HG02763 (cell line): ENCODE measurements around the gene TBX21.
"Not testable (repeated sequence)": the region's sequence is repeated elsewhere in the genome, so short reads cannot be mapped to it uniquely, and the experiment has no call there.

Source experiments
- ATAC-seq: cut with Tn5 transposase; IDR thresholded peaks from one replicate; pipeline ENCODE4 v1.9.1; 2021; ENCODE audit warnings: mild to moderate bottlenecking, moderate library complexity; ENCODE audit not compliant: unreplicated experiment

The TBX21 gene

DNA sequence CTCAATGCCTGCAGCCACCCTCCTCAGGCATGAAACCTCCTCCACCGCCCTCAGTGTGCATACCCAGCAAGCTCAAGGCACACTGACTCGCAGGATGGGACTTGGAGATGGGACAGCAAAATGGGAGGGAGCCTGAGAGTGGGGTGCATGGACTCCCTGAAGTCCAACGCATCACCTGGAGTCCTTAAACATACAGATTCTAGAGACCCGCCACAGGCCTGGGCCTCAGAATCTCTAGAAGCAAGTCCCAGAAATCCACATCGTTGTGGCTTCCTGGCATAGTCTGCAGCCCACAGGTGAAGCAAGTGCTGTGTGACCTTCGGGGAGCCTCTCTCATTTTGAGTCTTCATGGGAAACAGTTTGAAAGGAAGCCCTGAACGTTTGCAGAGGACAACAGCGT lies 3.6 kb upstream of the TBX21 start:
- ATAC-seq = no peak

DNA sequence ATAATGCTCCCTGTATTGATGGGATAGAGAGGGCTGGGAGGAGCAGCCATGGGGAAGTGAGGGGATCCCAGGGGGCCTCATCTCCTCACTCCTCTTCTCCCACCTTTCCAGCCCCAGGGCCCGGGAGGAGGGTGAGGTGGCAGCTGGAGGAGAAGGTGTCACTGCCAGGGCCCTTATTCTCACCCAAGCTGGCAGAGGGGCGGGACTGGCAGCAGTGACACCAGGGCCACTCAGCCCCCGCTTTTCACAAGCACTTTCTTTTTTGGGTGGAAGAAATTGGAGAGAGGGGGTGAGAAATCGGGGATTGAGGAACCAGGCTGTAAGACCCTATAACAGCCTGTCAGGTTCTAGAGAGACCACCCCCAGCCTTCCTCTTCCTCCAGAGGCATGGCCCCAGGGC lies 2.4 kb upstream of the TBX21 start:
- ATAC-seq = no peak

DNA sequence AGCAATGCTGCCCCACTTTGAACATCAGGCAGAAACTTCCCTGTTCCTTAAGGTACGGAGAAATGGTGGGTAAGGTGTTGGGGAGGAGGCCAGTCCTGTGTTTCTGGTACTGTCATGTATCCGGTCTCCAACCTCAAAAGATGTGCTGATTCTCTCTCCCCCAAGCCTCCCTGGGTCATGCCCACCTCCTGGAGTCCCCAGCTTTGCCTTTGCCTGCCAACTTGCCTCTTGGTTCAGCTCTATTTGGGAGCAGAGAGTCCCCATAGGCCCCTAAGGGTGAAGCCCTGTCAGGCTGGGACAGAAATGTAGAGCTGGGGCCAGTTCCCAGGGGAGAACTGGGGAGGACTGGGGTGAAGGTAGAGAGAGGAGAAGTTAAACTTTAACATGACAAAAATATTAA lies 1.6 kb upstream of the TBX21 start:
- no peak for ATAC-seq

DNA sequence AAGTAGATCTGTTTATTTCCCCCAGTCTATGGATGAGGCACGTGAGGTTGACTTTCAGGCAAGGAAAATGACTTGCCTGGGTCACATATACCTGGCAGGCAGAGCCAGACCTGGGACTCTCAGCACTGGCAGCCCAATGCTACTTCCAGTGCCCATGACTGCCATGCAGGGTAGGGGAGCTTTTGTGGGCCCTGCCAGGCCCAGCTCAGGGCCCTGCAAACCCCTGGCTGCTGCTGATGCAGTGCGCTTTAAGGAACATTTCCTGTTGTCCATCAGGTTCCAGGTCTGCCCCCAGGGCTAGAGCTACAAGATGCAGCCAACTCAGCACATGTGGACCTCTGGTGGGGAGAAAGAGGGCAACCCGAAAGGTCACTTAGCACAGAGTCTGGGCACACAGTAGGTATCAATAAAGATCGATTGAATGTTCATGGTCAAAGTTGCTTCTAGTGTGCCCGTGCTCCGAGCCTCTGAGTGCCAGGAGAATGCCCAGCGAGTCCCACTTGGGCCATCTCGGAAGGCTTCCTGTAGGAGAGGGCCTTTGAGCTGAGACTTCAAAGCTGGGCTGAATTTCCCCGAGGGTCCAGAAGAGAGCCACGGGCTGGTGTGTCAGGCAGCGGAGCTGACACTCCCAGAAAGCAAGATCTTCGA lies 513 bp upstream of the TBX21 start:
- no peak for ATAC-seq

DNA sequence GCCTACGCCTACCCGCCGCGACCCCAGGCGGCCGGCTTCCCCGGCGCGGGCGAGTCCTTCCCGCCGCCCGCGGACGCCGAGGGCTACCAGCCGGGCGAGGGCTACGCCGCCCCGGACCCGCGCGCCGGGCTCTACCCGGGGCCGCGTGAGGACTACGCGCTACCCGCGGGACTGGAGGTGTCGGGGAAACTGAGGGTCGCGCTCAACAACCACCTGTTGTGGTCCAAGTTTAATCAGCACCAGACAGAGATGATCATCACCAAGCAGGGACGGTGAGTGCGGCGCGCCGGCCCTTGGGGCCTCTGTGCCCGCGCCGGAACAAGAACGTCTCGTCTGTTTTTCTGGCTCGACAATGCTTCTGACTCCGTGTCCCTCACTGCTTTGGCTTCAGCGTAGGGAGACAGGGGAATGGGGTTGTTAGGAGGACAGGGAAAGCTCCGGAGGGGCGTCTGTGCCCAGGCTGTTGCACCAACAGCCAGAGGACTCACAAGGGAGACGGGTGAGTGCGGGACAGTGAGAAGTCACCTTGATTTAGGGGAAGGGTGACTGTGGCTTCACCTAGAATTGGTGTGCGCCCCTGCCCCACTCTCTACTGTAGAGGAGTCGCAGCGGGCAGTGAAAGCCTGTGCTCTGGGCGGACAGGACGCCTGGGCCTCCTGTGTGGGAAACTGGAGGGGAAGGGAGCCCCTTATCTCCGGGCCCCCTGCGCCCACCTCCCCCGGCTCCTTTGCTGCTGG lies 806 bp downstream of the TBX21 start:
- peak; percentile 9 for ATAC-seq

DNA sequence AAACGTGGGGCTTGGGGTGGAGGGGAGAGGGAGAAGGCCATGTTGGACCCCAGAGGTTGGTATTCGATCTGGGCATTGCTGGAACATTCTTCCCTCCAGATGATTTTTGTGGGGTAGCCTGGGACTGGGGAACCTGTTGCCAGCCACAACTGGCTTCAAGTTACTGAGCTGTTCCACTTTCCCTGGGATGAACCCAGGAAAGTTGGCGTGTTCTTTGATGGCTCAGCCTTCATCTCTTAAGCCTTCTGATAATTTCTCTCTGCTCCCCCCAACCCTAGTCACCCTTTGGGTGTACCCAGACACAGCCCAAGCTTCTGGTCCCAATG lies 2.1 kb downstream of the TBX21 start:
- ATAC-seq = no peak

DNA sequence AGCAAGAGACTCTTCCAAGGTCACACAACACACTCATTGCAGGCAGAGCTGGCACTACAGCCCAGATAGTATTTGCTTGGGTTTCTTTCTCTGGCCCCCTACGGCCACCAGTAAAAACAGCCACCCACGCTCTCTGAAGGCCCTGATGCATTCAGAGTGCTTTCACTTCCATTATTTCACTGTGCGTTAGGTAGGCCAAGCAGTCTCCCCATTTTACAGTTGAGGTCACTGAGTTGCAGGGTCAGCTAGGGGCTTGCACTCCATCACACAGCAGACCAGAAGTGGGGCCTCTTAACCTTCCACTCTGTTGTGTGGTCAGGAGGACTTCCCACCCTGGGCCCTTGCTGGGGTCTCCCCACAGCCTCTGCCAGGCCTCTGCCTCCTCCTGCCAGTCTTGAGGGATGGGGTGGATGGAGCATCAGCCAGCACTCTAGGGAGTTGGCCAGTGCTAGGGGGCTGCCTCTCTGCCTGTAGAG lies 2.5 kb downstream of the TBX21 start:
- no peak for ATAC-seq

DNA sequence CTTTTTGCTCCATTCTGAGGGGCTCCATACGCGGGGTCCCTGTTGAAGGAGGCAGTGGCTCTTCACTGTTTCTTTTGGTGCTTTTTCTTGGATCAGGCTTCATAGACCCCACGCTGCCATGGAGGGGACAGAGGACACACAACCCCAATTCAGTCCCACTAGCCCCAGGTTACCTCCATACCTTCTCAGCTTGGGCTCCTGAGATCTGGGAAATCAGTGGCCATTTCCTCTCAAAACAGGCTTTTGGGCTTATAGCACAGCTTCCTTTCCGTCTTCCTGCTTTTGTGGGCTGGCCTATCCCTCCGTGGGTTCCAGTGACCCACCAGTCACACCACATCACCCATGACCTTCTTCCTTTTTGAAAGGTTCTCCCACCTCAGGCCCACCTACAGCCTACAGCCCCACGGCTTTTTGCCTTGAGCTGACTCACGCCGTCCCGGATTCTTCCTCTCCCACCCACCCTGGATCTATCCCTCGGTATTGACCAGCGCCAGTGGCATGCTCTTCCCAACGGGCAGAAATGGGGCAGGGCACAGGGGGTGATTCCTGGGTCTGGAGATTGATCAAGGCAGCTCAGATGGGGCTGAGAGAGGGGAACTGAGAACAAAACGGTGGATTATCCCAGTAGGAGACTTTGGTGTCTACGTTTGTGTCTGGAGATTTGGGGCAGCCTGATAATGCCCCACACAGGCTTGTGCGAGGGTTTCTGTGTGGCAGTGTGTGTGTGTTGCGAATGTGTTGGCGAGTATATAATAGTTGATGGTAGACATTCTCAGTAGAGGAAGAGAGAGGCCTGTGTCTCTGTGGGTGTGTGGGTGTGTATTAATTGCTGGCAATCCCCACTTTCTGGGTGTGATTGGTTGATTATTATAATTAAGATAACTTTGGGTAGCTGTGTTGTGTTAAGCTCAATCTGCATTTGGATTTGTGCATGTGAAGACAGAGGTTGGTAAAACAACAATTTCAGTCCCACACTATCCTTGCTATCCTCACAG lies 3.8 kb downstream of the TBX21 start:
- no peak for ATAC-seq

DNA sequence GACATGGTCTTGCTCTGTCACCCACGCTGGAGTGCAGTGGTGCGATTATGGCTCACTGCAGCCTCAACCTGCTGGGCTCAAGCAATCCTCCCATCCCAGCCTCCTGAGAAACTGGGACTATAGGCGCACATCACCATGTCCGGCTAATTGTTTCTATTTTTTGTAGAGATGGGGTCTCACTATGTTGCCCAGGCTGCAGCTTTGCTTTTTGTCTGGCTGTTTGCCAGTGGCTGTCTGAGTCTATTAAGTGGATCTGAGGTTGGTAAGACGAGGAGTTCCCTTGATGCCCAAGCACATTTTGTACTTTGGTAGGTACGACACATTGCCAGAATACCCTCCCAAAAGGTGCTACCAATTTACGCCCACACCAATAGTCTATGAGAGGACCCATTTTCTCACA lies 5.1 kb downstream of the TBX21 start:
- ATAC-seq = no peak

DNA sequence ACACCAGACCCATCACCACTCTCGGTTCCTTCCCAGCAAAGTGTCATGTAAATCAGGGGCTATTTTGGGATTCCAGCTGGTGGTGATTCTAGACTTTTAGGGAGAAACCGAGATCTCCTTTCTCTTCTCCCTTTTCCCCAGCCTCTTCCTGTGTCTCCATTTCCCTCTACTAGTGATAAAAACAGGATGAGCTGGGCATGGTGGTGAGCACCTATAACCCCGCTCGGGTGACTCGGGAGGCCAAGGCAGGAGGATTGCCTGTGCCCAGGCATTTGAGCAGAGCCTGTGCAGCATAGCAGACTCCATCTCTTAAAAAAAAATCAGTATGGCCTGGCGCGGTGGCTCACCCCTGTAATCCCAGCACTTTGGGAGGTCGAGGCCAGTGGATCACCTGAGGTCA lies 6.1 kb downstream of the TBX21 start:
- ATAC-seq = no peak

DNA sequence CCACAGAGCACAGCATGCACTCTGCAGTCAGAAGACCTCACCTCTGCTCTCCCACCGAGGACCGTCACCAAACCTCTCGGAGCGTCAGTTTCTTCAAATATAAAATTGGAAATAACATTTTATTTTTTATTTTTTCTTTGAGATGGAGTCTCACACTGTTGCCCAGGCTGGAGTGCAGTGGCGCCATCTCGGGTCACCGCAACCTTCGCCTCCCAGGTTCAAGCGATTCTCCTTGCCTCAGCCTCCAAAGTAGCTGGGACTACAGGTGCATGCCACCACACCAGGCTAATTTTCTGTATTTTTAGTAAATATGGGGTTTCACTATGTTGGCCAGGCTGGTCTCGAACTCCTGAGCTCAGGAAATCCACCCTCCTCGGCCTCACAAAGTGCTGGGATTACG lies 6.9 kb downstream of the TBX21 start:
- not testable (repeated sequence) for ATAC-seq

DNA sequence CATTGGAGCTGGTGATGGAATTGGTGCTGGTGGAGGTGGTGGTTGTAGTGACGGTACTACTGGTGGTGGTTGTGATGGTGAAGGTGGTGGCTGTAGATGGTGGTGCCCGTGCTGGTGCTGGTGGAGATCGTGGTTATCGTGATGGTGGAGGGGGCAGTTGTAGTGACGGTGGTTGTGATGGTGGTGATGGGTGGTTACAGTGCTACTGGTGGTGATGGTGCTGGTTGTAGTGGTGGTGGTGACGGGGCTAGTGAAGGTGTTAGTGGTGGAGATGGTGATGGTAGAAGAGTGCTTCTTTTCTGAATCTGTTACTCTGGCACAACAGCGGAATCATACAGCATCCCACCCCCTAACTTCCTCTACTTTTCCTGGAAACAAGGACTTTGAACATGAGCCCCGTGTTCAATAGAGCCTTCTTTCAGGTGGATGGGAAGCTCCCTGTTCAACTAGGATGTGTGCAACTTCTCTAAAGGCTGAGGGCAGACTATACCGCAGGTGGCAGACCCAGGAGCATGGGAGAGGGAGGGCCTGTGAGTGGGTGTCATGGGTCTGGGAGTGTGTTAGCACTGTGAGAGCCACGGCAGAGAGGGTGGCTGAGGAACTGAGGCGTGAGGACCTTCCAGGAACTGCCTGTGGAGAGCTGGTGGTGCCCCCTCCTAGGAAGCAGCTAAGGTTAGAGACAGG lies 8.2 kb downstream of the TBX21 start:
- no peak for ATAC-seq

DNA sequence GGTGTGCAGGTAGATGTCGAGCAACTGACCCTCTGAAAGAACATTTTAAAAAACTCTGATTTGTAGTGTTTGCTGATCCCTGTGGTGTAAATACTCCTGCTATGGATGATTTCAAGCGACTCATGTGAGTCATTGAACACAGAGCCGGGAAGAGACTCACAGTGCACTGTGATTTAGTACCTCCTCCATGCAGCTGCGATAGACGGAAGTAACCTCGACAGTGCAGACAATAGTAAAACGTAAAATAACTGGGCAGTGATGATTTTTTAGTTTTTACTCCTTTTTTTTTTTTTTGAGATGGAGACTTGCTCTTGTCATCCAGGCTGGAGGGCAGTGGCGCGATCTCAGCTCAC lies 8.7 kb downstream of the TBX21 start:
- ATAC-seq = no peak

DNA sequence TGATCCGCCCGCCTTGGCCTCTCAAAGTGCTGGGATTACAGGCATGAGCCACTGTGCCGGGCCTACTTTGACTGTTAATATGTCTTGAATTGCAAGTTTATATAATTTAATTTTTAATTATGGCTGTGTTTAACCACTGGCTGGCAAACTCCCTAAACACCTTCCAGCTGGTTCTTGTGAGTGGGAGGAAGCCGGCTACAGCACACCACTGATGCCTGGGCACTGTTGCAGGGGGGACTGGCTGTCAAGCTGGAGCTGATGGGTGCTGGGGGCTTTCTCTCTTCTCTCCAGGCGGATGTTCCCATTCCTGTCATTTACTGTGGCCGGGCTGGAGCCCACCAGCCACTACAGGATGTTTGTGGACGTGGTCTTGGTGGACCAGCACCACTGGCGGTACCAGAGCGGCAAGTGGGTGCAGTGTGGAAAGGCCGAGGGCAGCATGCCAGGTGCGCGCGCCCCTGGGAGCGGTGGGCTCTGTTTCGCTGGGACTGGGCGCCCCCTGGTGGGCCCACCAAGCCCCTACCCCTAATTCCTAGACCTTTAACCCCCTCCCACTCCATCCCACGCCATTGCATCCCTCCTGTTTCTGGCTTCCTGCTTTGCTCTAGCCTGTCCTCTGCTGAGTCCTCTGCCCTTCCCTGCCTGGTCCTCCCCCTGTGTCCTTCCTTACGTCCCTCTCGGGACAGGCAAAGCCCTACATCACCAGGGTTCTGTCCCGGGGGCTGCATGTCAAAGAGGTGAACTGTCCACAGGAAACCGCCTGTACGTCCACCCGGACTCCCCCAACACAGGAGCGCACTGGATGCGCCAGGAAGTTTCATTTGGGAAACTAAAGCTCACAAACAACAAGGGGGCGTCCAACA lies 9.5 kb downstream of the TBX21 start:
- ATAC-seq = no peak

DNA sequence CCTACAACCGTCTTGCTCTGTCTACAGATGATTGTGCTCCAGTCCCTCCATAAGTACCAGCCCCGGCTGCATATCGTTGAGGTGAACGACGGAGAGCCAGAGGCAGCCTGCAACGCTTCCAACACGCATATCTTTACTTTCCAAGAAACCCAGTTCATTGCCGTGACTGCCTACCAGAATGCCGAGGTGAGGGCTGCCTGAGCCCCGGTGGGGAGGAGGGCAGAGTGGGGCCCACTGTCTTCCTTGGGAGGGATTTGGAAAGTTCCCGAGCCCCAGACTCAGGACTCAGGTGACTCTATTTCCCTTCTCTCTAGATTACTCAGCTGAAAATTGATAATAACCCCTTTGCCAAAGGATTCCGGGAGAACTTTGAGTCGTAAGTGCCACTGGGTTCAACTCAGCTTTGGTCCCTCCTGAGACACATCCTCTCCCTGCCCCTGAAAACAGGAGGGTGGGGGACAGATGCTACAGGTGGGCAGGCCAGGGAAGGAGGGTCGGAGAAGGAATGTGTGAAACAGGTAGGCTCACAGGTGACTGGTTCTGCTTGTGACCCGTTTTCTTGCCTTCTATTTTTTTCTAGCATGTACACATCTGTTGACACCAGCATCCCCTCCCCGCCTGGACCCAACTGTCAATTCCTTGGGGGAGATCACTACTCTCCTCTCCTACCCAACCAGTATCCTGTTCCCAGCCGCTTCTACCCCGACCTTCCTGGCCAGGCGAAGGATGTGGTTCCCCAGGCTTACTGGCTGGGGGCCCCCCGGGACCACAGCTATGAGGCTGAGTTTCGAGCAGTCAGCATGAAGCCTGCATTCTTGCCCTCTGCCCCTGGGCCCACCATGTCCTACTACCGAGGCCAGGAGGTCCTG lies 11.4 kb downstream of the TBX21 start:
- no peak for ATAC-seq

DNA sequence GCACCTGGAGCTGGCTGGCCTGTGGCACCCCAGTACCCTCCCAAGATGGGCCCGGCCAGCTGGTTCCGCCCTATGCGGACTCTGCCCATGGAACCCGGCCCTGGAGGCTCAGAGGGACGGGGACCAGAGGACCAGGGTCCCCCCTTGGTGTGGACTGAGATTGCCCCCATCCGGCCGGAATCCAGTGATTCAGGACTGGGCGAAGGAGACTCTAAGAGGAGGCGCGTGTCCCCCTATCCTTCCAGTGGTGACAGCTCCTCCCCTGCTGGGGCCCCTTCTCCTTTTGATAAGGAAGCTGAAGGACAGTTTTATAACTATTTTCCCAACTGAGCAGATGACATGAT lies 12.0 kb downstream of the TBX21 start:
- ATAC-seq = no peak

DNA sequence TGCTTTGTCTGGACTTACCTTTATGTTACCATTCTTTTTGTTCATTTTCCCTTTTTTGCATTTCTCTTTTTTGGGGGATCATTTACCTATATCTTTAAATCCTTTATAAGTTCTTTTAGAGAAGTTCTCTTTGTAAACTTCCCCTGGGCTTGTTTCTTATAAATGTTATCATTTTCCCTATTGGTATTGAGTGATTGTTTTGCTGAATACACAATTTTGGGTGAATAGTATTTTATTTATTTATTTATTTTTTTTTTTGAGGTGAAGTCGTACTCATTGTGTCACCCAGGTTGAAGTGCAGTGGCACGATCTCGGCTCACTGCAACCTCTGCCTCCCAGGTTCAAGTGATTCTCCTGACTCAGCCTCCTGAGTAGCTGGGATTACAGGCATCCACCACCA lies 18.4 kb downstream of the TBX21 start:
- no peak for ATAC-seq

DNA sequence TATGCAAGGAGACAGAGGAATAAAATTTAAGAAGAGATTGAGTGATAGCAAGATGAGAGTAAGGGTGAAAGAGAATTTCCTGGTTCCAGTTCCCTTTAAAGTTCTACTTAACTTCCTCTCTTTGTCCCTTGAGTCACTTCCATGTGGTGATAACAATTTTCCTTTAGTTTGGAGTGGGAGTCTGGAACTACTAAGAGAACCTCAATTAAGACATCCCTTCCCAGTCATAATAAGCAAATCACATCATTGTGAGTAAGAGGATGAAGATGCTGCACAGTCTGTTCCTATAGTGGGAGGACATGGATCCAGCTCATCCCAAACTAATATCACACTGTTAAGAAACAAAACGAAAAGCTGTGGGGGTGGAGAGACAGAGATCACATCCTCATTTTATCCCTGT lies 24.4 kb downstream of the TBX21 start:
- ATAC-seq = no peak

DNA sequence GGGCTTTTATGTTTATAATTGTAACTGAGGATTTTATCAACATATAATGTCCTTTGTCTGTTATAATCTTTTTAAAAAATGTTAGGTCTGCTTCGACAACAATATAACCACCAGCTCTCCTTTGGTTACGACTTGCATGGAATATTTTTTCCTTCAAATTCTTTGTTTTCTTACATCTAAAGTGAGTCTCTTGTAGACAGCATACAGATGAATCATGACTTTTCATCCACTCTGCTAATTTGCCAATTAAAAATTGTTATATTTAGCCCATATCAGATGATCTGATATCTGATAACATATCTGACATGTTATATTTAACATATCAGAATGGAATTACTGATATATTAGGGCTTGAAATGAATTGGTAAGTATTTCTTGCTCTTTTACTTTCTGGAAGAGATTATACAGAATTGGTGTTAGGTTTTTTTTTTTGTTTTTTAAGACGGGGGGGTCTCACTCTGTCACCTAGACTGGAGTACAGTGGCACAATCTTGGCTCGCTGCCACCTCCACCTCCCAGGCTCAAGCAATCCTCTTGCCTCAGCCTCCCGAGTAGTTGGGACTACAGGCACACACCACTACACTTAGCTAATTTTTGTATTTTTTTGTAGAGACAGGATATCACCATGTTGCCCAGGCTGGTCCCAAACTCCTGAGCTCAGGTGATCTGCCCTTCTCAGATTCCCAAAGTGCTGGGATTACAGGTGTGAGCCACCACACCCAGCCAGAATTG lies 27.5 kb downstream of the TBX21 start:
- ATAC-seq = no peak
